ENCODE measurements around the gene KCNC1.

Gene KCNC1

DNA sequence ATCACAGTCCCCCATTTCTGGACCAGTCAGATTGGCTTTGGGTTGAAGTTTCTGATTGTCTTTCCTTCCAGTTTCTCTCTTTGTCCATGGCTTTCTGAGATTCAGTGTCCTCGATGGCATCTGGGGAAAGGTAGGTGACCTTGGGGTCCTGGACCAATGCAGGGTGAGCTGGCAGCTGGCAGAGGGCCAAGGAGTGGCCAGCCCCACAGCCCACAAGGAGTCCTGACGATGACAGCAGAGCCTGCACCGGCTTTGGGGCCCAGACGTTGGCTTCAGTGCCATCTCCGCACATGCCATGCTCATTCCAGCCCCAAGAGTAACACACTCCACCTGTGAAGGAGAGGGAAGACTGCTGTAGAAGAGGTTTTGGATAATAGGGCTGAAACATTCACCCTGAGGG lies 53.5 kb downstream of the KCNC1 start:
- no peak overlapping the region for H3K4me3 ChIP-seq (ENCODE audit: low read depth, low read length)
- TF ChIP-seq, protein P1, sequence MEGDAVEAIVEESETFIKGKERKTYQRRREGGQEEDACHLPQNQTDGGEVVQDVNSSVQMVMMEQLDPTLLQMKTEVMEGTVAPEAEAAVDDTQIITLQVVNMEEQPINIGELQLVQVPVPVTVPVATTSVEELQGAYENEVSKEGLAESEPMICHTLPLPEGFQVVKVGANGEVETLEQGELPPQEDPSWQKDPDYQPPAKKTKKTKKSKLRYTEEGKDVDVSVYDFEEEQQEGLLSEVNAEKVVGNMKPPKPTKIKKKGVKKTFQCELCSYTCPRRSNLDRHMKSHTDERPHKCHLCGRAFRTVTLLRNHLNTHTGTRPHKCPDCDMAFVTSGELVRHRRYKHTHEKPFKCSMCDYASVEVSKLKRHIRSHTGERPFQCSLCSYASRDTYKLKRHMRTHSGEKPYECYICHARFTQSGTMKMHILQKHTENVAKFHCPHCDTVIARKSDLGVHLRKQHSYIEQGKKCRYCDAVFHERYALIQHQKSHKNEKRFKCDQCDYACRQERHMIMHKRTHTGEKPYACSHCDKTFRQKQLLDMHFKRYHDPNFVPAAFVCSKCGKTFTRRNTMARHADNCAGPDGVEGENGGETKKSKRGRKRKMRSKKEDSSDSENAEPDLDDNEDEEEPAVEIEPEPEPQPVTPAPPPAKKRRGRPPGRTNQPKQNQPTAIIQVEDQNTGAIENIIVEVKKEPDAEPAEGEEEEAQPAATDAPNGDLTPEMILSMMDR (IDR thresholded peaks at IDR 0.05; ENCODE audit: low read depth, low read length, missing control alignments) = no peak
- no peak for DNase-seq (ENCODE audit: low read depth)

DNA sequence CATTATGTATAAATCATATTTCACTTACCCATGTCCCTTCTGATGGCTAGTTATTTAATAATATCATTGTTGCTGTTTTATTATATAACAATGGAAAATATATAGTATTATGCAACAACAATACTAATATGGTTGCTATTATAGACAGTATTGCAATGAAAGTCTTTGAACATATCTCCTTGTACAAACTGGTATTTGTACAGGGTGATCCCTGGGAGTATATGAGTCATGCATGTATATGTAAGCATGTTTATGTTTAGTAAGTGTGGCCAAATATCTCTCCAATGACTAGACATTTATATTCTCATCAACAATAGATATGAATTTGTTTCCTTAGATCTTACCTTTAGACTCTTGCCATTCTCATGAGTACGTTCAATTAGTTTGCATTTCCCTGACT lies 55.9 kb downstream of the KCNC1 start:
- H3K4me3 ChIP-seq (ENCODE audit: low read depth, low read length) = no peak overlapping the region
- no peak for DNase-seq (ENCODE audit: low read depth)
- TF ChIP-seq, protein P1 (IDR thresholded peaks at IDR 0.05; ENCODE audit: low read depth, low read length, missing control alignments) = no peak

DNA sequence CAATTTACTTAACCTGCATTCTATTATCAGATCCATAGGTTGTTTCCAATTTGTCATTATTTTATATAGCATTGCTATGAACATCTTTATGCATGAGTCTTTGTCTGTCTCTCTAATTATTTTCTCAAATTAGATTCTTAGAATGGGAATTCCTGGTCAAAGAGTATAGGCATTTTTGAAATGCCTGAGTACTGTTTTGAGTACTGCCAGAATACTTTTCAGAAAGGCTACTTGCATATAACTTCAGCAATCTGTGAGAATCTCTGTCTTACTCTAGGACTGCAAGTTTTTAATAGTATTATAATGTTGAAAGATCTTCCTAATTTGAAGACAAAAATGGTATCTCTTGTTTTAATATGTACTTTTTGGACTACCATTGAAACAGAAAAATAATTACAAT lies 56.6 kb downstream of the KCNC1 start:
- no peak for DNase-seq (ENCODE audit: low read depth)
- H3K4me3 ChIP-seq (ENCODE audit: low read depth, low read length) = no peak overlapping the region
- TF ChIP-seq, protein P1 (IDR thresholded peaks at IDR 0.05; ENCODE audit: low read depth, low read length, missing control alignments) = no peak

DNA sequence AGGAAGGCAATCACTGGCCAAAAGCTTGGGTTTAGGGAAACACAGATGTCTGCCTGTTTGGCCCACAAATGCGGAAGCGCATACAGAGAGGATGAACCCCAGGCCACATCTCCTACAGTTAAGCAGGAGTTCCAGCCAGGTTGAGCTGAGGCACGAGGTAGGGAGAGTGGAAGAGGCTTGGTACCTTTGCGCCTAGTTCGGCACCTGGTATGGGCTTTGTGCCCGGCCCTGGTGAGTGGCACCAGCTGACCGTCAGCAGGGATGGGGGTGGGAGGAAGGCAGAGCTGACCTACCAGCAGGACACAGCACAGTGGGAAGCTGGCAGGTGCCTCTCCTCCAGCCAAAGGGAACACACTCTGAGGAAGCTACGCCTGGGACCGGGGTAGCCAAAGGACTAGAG lies 57.6 kb downstream of the KCNC1 start:
- DNase-seq (ENCODE audit: low read depth) = no peak
- no peak overlapping the region for H3K4me3 ChIP-seq (ENCODE audit: low read depth, low read length)
- TF ChIP-seq, protein P1 (IDR thresholded peaks at IDR 0.05; ENCODE audit: low read depth, low read length, missing control alignments) = no peak

DNA sequence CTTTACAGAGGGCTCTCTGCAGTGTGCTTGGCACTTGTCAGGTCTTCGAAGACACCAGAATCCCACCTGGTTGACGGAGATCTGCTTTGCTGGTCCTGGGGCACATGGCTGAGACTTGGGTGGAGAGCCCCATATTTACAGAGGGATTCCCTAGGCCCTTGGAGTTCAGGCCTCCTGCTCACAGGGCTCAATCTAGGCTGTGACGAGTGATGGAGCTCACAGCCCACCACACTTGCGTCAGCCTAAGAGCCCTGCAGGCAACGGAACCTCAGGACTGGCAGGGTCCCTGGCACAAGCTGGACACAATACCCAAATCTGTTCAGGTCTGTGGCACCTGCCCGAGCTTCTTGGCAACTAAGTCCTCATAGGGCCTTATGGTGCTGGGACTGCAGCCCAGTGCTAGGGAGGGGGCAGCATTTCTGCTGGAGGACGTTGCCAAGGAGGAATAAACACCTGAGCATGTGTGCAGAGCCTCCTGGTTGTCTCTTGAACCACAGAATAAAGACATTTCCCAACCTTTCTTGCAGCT lies 59.1 kb downstream of the KCNC1 start:
- DNase-seq (ENCODE audit: low read depth) = no peak
- H3K4me3 ChIP-seq (ENCODE audit: low read depth, low read length) = no peak overlapping the region
- TF ChIP-seq, protein P1 (IDR thresholded peaks at IDR 0.05; ENCODE audit: low read depth, low read length, missing control alignments) = no peak

DNA sequence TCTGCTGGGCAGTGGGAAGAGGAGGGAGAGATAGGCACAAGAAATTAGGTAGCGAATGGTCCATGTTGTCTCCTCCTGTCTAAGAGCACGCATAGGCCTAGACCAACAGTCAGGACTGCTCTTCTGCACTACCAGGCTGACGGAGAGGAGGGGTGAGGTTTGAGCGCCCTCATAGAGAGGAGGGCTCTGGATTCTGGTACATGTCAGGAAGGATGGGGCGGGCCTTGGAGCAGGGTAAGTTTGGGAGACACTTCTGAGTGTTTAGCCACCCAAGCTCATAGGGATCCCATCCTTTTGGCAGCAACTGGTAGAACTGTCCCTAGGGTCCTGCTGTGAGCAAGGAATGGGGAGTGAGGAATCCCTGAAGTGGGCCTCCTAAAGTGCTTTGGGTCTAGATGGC lies 60.4 kb downstream of the KCNC1 start:
- TF ChIP-seq, protein P1 (IDR thresholded peaks at IDR 0.05; ENCODE audit: low read depth, low read length, missing control alignments) = no peak
- H3K4me3 ChIP-seq (ENCODE audit: low read depth, low read length) = no peak overlapping the region
- no peak for DNase-seq (ENCODE audit: low read depth)

DNA sequence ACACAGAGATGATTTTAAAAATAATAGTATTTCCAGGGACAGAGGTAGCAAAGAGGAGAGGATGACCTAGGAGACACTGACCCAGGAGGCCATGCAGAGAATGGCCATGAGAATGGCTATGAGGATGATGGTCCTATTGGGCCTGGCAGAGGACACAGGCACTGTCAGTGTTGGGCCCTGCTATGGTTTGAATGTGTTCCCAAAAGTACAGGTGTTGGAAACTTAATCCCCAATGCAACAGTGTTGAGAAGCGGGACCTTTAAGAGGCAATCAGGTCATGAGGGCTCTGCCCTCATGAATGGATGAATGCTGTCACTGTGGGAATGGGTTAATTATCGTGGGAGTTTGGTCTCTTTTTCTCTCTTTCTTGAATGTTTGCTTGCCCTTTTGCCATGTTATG lies 61.6 kb downstream of the KCNC1 start:
- TF ChIP-seq, protein P1 (IDR thresholded peaks at IDR 0.05; ENCODE audit: low read depth, low read length, missing control alignments) = no peak
- no peak for DNase-seq (ENCODE audit: low read depth)
- H3K4me3 ChIP-seq (ENCODE audit: low read depth, low read length) = no peak overlapping the region
